Upper lobe of left lung (tissue), 6 donors: ENCODE results near the gene GRM3. TPM values are rescaled to one million over a fixed set of nuclear protein-coding genes. Genes with fewer than 3 reads are reported as not detected.

ENCODE experiments used
- ATAC-seq, 2 donors: fragments of 200-7000 bp; cut with Tn5 transposase; one replicate each; pipeline ENCODE4 v1.9.1; 2022; ENCODE audit warnings: mild to moderate bottlenecking in 2 of 2, moderate library complexity in 2 of 2; ENCODE audit not compliant: low FRiP score in 2 of 2
- DNase-seq, 2 donors: peaks; one replicate each; pipeline ENCODE4 v3.0.0-alpha.2; 2019 to 2020
- H3K27ac ChIP-seq, 4 donors: fragments of 200-600 bp; sonication (generic); one replicate each; pipeline ENCODE4 v1.5.1; 2016 to 2019
- H3K27me3 ChIP-seq, 4 donors: fragments of 200-600 bp; sonication (generic); one replicate each; pipeline ENCODE4 v1.5.1; 2017 to 2019
- H3K36me3 ChIP-seq, 4 donors: fragments of 200-600 bp; sonication (generic); one replicate each; pipeline ENCODE4 v1.5.1; 2016 to 2019
- H3K4me1 ChIP-seq, 4 donors: fragments of 200-600 bp; sonication (generic); one replicate each; pipeline ENCODE4 v1.5.1; 2018 to 2019
- H3K4me3 ChIP-seq, 4 donors: fragments of 200-600 bp; sonication (generic); one replicate each; pipeline ENCODE4 v1.5.1; 2017 to 2019; ENCODE audit warnings: mild to moderate bottlenecking in 2 of 4, moderate library complexity in 1 of 4
- H3K9me3 ChIP-seq, 4 donors: fragments of 200-600 bp; sonication (generic); one replicate each; pipeline ENCODE4 v1.5.1; 2018 to 2019
- CTCF ChIP-seq, 6 experiments: fragments of 450-650 bp in 4 of 6; fragments of 200-600 bp in 2 of 6; sonication (generic) in 2 of 6; IDR thresholded peaks; one replicate each; pipeline ENCODE4 v1.5.1; 2016 to 2019; ENCODE audit warnings: antibody characterized with exemption in 6 of 6
- EP300 ChIP-seq, 4 donors: sonication (generic); formaldehyde crosslinking; IDR thresholded peaks; one replicate each; pipeline ENCODE4 v1.5.1; 2017; ENCODE audit warnings: antibody characterized with exemption in 4 of 4, control low read depth in 2 of 4
- POLR2A ChIP-seq, 4 donors: fragments of 450-650 bp; IDR thresholded peaks; one replicate each; pipeline ENCODE4 v1.5.1; 2016 to 2017; ENCODE audit warnings: antibody characterized with exemption in 4 of 4, mild to moderate bottlenecking in 2 of 4
- POLR2AphosphoS5 ChIP-seq, 2 donors: sonication (generic); formaldehyde crosslinking; IDR thresholded peaks; one replicate each; pipeline ENCODE4 v1.5.1; 2017; ENCODE audit warnings: antibody characterized with exemption in 2 of 2
- WGBS, 2 donors: methylation state at CpG; one replicate each; pipeline ENCODE4 v1.1.5; 2017 to 2018; 5-methylcytosine and 5-hydroxymethylcytosine counted together
- total RNA-seq, 6 donors: library from RNA; depleted of rRNA in 4 of 6; stranded (reverse); fragments of >200 nt in 4 of 6; gene quantifications; one replicate each; pipeline versions ENCODE4 v1.1.0 to v1.2.1, GENCODE V29; 2016 to 2021
- donor health status: DM: no; HTN: no; CAD: no; lungs with moderate emphysema.
- donor health status: DM: no; HTN: yes; CAD: no; lungs with severe emphysema.

The GRM3 gene
- total RNA-seq, 6 donors from 2014 or later: not detected

DNA sequence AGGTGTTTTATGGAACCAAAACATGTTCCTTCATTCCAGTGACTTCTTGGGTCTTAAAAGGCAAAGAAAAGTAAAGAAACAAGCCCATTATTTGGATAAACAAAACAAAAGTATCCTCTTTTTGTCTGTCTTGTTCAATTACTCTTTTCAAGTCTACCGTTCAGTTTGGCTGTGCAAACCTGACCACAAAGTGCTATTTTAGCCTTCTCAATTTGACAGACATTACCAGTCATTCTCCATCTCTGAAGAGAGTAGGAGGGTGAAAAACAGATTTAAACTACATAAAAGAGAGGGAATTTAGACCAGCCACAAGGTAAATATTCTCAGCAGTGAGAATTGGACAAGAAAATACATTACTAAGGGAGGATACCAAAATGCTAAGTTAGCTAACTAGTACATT lies 145.2 kb downstream of the GRM3 start:
- DNase-seq: no peak
- Histone ChIP-seq H3K9me3 (no peaks in the 10 kb centered on the region), H3K27me3 (no peaks in the 10 kb centered on the region), H3K4me1 (no peaks in the 10 kb centered on the region), H3K4me3 (no peak overlapping the region), H3K27ac (no peak overlapping the region), H3K36me3 (no peaks in the 10 kb centered on the region)
- ATAC-seq: no peak
- WGBS, 2 donors: 65 to 67% methylated on average over 1 of the region's 1 CpG
- TF ChIP-seq CTCF (IDR thresholded peaks at IDR 0.05) (no peak), EP300 (IDR thresholded peaks at IDR 0.05) (no peak), POLR2A (IDR thresholded peaks at IDR 0.05) (no peak), POLR2AphosphoS5 (IDR thresholded peaks at IDR 0.05) (no peak)

DNA sequence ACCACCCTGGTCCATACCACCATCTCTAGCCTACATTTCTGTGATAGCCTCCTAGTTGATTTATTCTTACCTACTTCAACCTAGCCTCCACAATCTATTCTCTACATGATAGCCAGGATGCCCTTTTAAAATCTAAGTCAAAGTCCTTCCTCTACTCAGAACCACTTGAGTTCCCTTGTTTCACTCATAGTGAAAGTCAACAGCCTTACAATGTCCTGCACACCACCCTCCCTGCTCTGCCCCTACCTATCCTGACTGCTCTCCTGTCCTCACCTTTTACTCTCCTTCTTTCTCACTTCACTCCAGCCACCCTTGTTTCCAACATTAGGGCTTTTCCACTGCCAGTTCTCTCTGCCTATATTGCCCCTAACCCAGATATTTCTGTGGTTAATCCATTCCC lies 146.7 kb downstream of the GRM3 start:
- DNase-seq (no peak), ATAC-seq (no peak)
- no peaks in the 10 kb centered on the region for H3K9me3 ChIP-seq
- H3K4me1 ChIP-seq: no peaks in the 10 kb centered on the region
- H3K27ac ChIP-seq: no peak overlapping the region
- TF ChIP-seq POLR2A (IDR thresholded peaks at IDR 0.05): no peak
- no peak overlapping the region for H3K4me3 ChIP-seq
- no peaks in the 10 kb centered on the region for H3K27me3 ChIP-seq
- no peaks in the 10 kb centered on the region for H3K36me3 ChIP-seq

DNA sequence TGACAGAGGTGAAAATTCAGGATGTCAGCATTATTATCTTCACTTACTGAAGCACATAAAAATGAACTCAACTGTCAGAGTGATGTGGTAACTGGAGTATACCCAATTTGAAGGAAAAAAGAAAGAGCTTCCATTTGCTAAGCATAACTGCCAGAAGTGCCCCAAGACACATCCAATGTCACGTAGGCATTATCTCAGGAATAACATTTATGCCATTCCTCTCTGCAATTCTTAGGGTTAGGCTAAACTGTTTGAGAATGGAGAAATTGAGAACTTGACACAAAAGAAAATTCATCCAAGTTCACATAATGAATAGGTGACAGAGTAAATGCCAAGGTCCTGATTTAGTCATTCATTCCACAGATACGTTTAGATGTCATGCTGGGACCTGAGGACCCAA lies 148.6 kb downstream of the GRM3 start:
- Histone ChIP-seq H3K36me3 (no peaks in the 10 kb centered on the region), H3K9me3 (no peaks in the 10 kb centered on the region), H3K4me1 (no peaks in the 10 kb centered on the region), H3K27ac (no peak overlapping the region), H3K4me3 (no peak overlapping the region), H3K27me3 (no peaks in the 10 kb centered on the region)
- no peak for DNase-seq
- TF ChIP-seq POLR2A (IDR thresholded peaks at IDR 0.05): no peak
- no peak for TF ChIP-seq EP300 (IDR thresholded peaks at IDR 0.05)
- TF ChIP-seq POLR2AphosphoS5 (IDR thresholded peaks at IDR 0.05): no peak
- no peak for ATAC-seq
- 77 to 90% methylated on average over 2 of the region's 2 CpGs for WGBS, 2 donors

DNA sequence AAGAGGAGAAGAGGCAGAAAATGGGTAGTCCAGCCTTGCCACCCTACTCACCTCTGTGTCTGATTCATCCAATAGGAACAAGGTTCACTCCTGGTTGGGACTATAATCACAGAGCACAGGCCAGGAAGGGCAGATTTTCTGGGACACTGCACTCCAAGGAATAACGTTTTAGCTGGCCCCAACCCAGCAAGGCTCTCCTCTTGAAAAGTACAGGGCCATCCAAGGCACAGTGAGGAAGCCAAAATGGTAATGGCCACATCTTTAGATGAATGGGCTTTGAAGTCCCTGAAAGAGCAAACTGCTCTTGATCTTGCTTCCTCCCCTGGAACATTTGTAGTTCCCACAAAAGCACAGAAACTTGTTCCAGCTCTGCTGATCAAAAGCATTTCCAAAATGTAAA lies 149.4 kb downstream of the GRM3 start:
- no peaks in the 10 kb centered on the region for H3K9me3 ChIP-seq
- ATAC-seq: no peak

GRCh38 chr7:86814661-86815379 lies 171.1 kb downstream of the GRM3 start:
- H3K4me1 ChIP-seq: no peaks in the 10 kb centered on the region
- no peak overlapping the region for H3K27ac ChIP-seq
- no peak for ATAC-seq
- H3K9me3 ChIP-seq: no peaks in the 10 kb centered on the region
- H3K36me3 ChIP-seq: no peaks in the 10 kb centered on the region
- peak in 3 of 6 experiments; percentile 11 to 15 (median 12) for TF ChIP-seq CTCF (IDR thresholded peaks at IDR 0.05)
- no peak for TF ChIP-seq POLR2A (IDR thresholded peaks at IDR 0.05)
- no peak for TF ChIP-seq EP300 (IDR thresholded peaks at IDR 0.05)
- no peak for TF ChIP-seq POLR2AphosphoS5 (IDR thresholded peaks at IDR 0.05)
- no peaks in the 10 kb centered on the region for H3K27me3 ChIP-seq
- 46 to 51% methylated on average over 5 of the region's 5 CpGs for WGBS, 2 donors
- H3K4me3 ChIP-seq: no peak overlapping the region
- no peak for DNase-seq

More for the DNA sequence above, 149.4 kb downstream of the GRM3 start:
- Histone ChIP-seq H3K4me3 (no peak overlapping the region), H3K27ac (no peak overlapping the region), H3K4me1 (no peaks in the 10 kb centered on the region), H3K36me3 (no peaks in the 10 kb centered on the region), H3K27me3 (no peaks in the 10 kb centered on the region)
- TF ChIP-seq EP300 (IDR thresholded peaks at IDR 0.05) (no peak), POLR2AphosphoS5 (IDR thresholded peaks at IDR 0.05) (no peak), CTCF (IDR thresholded peaks at IDR 0.05) (no peak), POLR2A (IDR thresholded peaks at IDR 0.05) (no peak)
- DNase-seq: no peak
- 14 to 28% methylated on average over 1 of the region's 1 CpG for WGBS, 2 donors

GRCh38 chr7:86815556-86815955 lies 171.8 kb downstream of the GRM3 start:
- TF ChIP-seq EP300 (IDR thresholded peaks at IDR 0.05) (no peak), CTCF (IDR thresholded peaks at IDR 0.05) (no peak), POLR2A (IDR thresholded peaks at IDR 0.05) (no peak), POLR2AphosphoS5 (IDR thresholded peaks at IDR 0.05) (no peak)

More at GRCh38 chr7:86815556-86815955, 171.8 kb downstream of the GRM3 start:
- Histone ChIP-seq H3K4me3 (no peak overlapping the region), H3K27me3 (no peaks in the 10 kb centered on the region), H3K36me3 (no peaks in the 10 kb centered on the region), H3K4me1 (no peaks in the 10 kb centered on the region), H3K27ac (no peak overlapping the region), H3K9me3 (no peaks in the 10 kb centered on the region)
- WGBS, 2 donors: 88 to 89% methylated on average over 1 of the region's 1 CpG
- no peak for ATAC-seq
- no peak for DNase-seq
